CD14-positive monocyte (primary cell): ENCODE data around the gene CHAT. TPM values are rescaled to one million over a fixed set of nuclear protein-coding genes. Genes with fewer than 3 reads are reported as not detected.
A peak's percentile ranks its signal among the peaks of the same experiment; 100 is the strongest.

Source experiments
- DNase-seq, 3 donors: peaks; one replicate each; pipeline ENCODE4 v3.0.0-alpha.2; 2011 to 2022
- H2AFZ ChIP-seq: 2 replicates; pipeline ENCODE4 v1.6.0; 2012; ENCODE audit warnings: mild to moderate bottlenecking, low read depth, low read length, inconsistent platforms; ENCODE audit not compliant: insufficient read depth, poor library complexity, severe bottlenecking
- H3K27ac ChIP-seq, 2 donors: 1 replicate in 1 of 2; 2 replicates in 1 of 2; pipeline ENCODE4 v1.5.1; 2012 to 2013; ENCODE audit warnings: low read length in 2 of 2, control low read depth in 1 of 2, inconsistent platforms in 1 of 2, low read depth in 1 of 2, mild to moderate bottlenecking in 1 of 2
- H3K27me3 ChIP-seq, 2 donors: one replicate each; pipeline versions ENCODE4 v1.6.0 to v1.6.1; 2011 to 2013; ENCODE audit warnings: low read length in 2 of 2; ENCODE audit not compliant: control insufficient read depth in 2 of 2, insufficient read depth in 2 of 2
- H3K36me3 ChIP-seq, 2 donors: replicated peaks in 1 of 2; 1 replicate in 1 of 2; 2 replicates in 1 of 2; pipeline versions ENCODE4 v1.5.1 to v1.6.1; 2012 to 2013; ENCODE audit warnings: low read length in 2 of 2, control low read depth in 1 of 2, inconsistent platforms in 1 of 2, mild to moderate bottlenecking in 1 of 2; ENCODE audit not compliant: insufficient read depth in 2 of 2, control insufficient read depth in 1 of 2
- H3K4me1 ChIP-seq, 2 donors: 1 replicate in 1 of 2; 2 replicates in 1 of 2; pipeline versions ENCODE4 v1.5.1 to v1.6.1; 2012 to 2013; ENCODE audit warnings: low read length in 2 of 2, control low read depth in 1 of 2, inconsistent platforms in 1 of 2, mild to moderate bottlenecking in 1 of 2, moderate library complexity in 1 of 2; ENCODE audit not compliant: insufficient read depth in 2 of 2, control insufficient read depth in 1 of 2
- H3K4me2 ChIP-seq: replicated peaks from 2 replicates; pipeline ENCODE3; 2012; ENCODE audit warnings: low read length, moderate library complexity, mild to moderate bottlenecking; ENCODE audit not compliant: poor library complexity, severe bottlenecking; ENCODE audit errors: extremely low read depth
- H3K4me3 ChIP-seq, 3 experiments: fragments of 200-600 bp in 1 of 3; sonication (generic) in 1 of 3; replicated peaks in 1 of 3; 1 replicate in 2 of 3; 2 replicates in 1 of 3; pipeline ENCODE4 v1.5.1; 2011 to 2013; ENCODE audit warnings: low read length in 3 of 3, mild to moderate bottlenecking in 3 of 3, control low read depth in 2 of 3, low read depth in 2 of 3, inconsistent platforms in 1 of 3, moderate library complexity in 1 of 3
- H3K79me2 ChIP-seq: 2 replicates; pipeline ENCODE4 v1.6.0; 2012; ENCODE audit warnings: mild to moderate bottlenecking, control low read depth, inconsistent platforms, low read length, moderate library complexity; ENCODE audit not compliant: insufficient read depth
- H3K9ac ChIP-seq: 2 replicates; pipeline ENCODE4 v1.6.0; 2017; ENCODE audit warnings: low read length, mild to moderate bottlenecking; ENCODE audit not compliant: insufficient read depth, poor library complexity, severe bottlenecking
- H3K9me3 ChIP-seq, 2 donors: replicated peaks in 1 of 2; 1 replicate in 1 of 2; 2 replicates in 1 of 2; pipeline versions ENCODE4 v1.5.1 to v1.6.1; 2012 to 2013; ENCODE audit warnings: low read length in 2 of 2, control low read depth in 1 of 2; ENCODE audit not compliant: control insufficient read depth in 1 of 2, insufficient read depth in 1 of 2
- H4K20me1 ChIP-seq: 2 replicates; pipeline ENCODE4 v1.6.0; 2012; ENCODE audit warnings: mild to moderate bottlenecking, low read length, control low read depth, moderate library complexity; ENCODE audit not compliant: insufficient read depth
- H3K27ac Mint-ChIP-seq, 7 donors: one replicate each; pipeline ENCODE4 v1.8.0; 2020; ENCODE audit warnings: mild to moderate bottlenecking in 7 of 7, mixed read lengths in 7 of 7, moderate library complexity in 6 of 7, inconsistent platforms in 2 of 7
- H3K27me3 Mint-ChIP-seq, 3 donors: one replicate each; pipeline ENCODE4 v1.8.0; 2021 to 2022; ENCODE audit warnings: low read depth in 3 of 3, mild to moderate bottlenecking in 3 of 3, mixed read lengths in 3 of 3, moderate library complexity in 3 of 3, inconsistent platforms in 1 of 3
- H3K36me3 Mint-ChIP-seq, 2 donors: one replicate each; pipeline ENCODE4 v1.8.0; 2020; ENCODE audit warnings: mixed read lengths in 2 of 2, inconsistent platforms in 1 of 2, mild to moderate bottlenecking in 1 of 2
- H3K4me1 Mint-ChIP-seq: one replicate; pipeline ENCODE4 v1.8.0; 2020; ENCODE audit warnings: mild to moderate bottlenecking, mixed read lengths
- H3K4me3 Mint-ChIP-seq, 2 donors: one replicate each; pipeline ENCODE4 v1.8.0; 2020; ENCODE audit warnings: mild to moderate bottlenecking in 2 of 2, mixed read lengths in 2 of 2, moderate library complexity in 1 of 2
- H3K9me3 Mint-ChIP-seq, 7 donors: one replicate each; pipeline ENCODE4 v1.8.0; 2020 to 2022; ENCODE audit warnings: mixed read lengths in 7 of 7, mild to moderate bottlenecking in 6 of 7, moderate library complexity in 6 of 7, inconsistent platforms in 2 of 7
- WGBS: methylation state at CpG from one replicate; pipeline ENCODE4 v1.1.5; 2013; ENCODE audit warnings: missing lambda C conversion rate; ENCODE audit not compliant: insufficient coverage; 5-methylcytosine and 5-hydroxymethylcytosine counted together
- intact Hi-C, 2 donors: fragments of 100-400 bp; cut with micrococcal nuclease; formaldehyde crosslinking; loops; one replicate each; pipeline versions ENCODE4 v1.15.0 to v1.15.1; 2023
- polyA plus RNA-seq, 3 donors: library from polyadenylated mRNA; depleted of rRNA in 1 of 3; unstranded in 2 of 3; stranded (reverse) in 1 of 3; fragments of 300-500 nt in 2 of 3; fragments of >200 nt in 1 of 3; fragmentation: Illumina TruSeq in 2 of 3; gene quantifications; 1 replicate in 2 of 3; 2 replicates in 1 of 3; pipeline ENCODE4 v1.2.3, GENCODE V29; 2012 to 2021
- TF ChIP-seq, protein P1 (sequence below): fragments of 200-600 bp; IDR thresholded peaks from one replicate; pipeline ENCODE4 v1.8.0; 2022; ENCODE audit warnings: antibody characterized with exemption, mild to moderate bottlenecking

The CHAT gene
- polyA plus RNA-seq, 3 donors: not detected

GRCh38 chr10:49610458-49611165 lies 3.2 kb upstream of the CHAT start:
- Histone ChIP-seq H3K9ac (no peak overlapping the region), H2AFZ (no peak overlapping the region), H3K4me1 (no peaks in the 10 kb centered on the region), H3K27me3 (peaks cover 41 to 81% of the 10 kb centered on the region in 2 donors), H3K9me3 (peaks cover 0 to 36% of the 10 kb centered on the region in 2 donors), H3K27ac (no peak overlapping the region), H4K20me1 (no peaks in the 10 kb centered on the region), H3K79me2 (no peaks in the 10 kb centered on the region), H3K4me3 (no peak overlapping the region), H3K36me3 (no peaks in the 10 kb centered on the region), H3K4me2 (no peak overlapping the region)
- peaks cover 0 to 37% (median 14%) of the 10 kb centered on the region in 7 donors for H3K9me3 Mint-ChIP-seq
- H3K4me1 Mint-ChIP-seq: peaks cover 2% of the 10 kb centered on the region
- peaks cover 81 to 90% (median 89%) of the 10 kb centered on the region in 3 donors for H3K27me3 Mint-ChIP-seq
- intact Hi-C loops: no loop called here
- peak overlapping the region in 1 of 2 donors; percentile 82 for H3K4me3 Mint-ChIP-seq
- H3K36me3 Mint-ChIP-seq: peaks cover 0 to 6% of the 10 kb centered on the region in 2 donors
- 5% methylated on average over 72 of the region's 72 CpGs for WGBS
- TF ChIP-seq, protein P1, sequence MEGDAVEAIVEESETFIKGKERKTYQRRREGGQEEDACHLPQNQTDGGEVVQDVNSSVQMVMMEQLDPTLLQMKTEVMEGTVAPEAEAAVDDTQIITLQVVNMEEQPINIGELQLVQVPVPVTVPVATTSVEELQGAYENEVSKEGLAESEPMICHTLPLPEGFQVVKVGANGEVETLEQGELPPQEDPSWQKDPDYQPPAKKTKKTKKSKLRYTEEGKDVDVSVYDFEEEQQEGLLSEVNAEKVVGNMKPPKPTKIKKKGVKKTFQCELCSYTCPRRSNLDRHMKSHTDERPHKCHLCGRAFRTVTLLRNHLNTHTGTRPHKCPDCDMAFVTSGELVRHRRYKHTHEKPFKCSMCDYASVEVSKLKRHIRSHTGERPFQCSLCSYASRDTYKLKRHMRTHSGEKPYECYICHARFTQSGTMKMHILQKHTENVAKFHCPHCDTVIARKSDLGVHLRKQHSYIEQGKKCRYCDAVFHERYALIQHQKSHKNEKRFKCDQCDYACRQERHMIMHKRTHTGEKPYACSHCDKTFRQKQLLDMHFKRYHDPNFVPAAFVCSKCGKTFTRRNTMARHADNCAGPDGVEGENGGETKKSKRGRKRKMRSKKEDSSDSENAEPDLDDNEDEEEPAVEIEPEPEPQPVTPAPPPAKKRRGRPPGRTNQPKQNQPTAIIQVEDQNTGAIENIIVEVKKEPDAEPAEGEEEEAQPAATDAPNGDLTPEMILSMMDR: no peak
- no peak for DNase-seq
- no peak overlapping the region for H3K27ac Mint-ChIP-seq

GRCh38 chr10:49611166-49611815 lies 2.5 kb upstream of the CHAT start:
- Histone ChIP-seq H3K9me3 (peaks cover 0 to 36% of the 10 kb centered on the region in 2 donors), H3K4me1 (no peaks in the 10 kb centered on the region), H2AFZ (no peak overlapping the region), H4K20me1 (no peaks in the 10 kb centered on the region), H3K27me3 (peaks cover 45 to 88% of the 10 kb centered on the region in 2 donors), H3K27ac (no peak overlapping the region), H3K9ac (no peak overlapping the region), H3K79me2 (no peaks in the 10 kb centered on the region), H3K4me2 (no peak overlapping the region), H3K4me3 (no peak overlapping the region), H3K36me3 (no peaks in the 10 kb centered on the region)
- peak overlapping the region in 1 of 7 donors; percentile 4 for H3K27ac Mint-ChIP-seq
- peaks cover 83 to 95% (median 92%) of the 10 kb centered on the region in 3 donors for H3K27me3 Mint-ChIP-seq
- peaks cover 0 to 6% of the 10 kb centered on the region in 2 donors for H3K36me3 Mint-ChIP-seq
- H3K4me3 Mint-ChIP-seq: peak overlapping the region in 1 of 2 donors; percentile 82
- no peak for DNase-seq
- TF ChIP-seq, protein P1: no peak
- peaks cover 2% of the 10 kb centered on the region for H3K4me1 Mint-ChIP-seq
- intact Hi-C loops: no loop called here
- WGBS: 8% methylated on average over 63 of the region's 63 CpGs
- peaks cover 0 to 37% (median 14%) of the 10 kb centered on the region in 7 donors for H3K9me3 Mint-ChIP-seq
